SU-DHL-6 (cell line): ENCODE measurements around the gene CD9.

Experiments used
- CTCF ChIP-seq: fragments of 200-600 bp; sonication (generic); IDR thresholded peaks from one replicate; pipeline ENCODE4 v1.5.1; 2017; ENCODE audit warnings: antibody characterized with exemption, mild to moderate bottlenecking, low read length, moderate library complexity; ENCODE audit not compliant: insufficient read depth, poor library complexity, severe bottlenecking
- EZH2phosphoT487 ChIP-seq: fragments of 200-600 bp; sonication (generic), shearing (Covaris generic); conservative IDR thresholded peaks from 2 replicates; pipeline ENCODE4 v1.6.1; 2018; ENCODE audit warnings: mild to moderate bottlenecking, antibody characterized with exemption, low read length, moderate library complexity, mixed read lengths

DNA sequence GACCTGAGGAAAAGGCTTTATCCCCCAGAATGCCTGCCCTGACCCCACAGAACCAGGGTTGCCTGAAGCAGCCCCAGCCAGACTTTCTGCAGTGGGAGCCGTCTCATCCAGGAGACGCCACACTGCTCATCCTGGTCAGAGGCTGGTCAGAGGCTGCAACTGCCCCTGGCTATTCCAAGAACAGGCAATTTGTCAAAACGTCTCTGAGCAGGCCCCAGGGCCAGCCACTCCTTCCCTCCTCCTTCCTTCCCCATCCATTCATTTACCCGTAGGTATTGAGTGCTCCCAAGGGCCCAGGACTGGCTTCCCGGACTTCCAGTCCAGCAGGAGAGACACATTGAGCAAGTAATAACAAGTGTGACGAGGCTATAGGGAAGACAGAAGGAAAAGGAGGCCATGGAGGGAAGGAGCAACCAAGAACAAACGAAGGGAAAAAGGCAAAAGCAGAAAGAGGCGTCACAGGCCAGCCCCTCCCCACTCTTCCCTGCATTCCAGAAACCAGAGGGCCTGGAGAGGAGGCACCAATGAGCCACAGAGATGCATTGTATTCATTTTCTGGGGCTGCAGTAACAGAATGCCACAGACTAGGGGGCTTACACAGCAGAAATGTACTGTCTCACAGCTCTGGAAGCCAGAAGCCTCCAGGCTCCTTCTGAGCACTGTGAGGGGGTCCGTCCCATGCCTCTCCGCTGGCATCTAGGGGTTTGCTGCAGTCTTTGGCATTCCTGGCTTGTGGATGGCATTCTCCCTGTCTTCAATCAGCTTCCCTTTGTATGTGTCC is 21.0 kb upstream of the CD9 start:
- TF ChIP-seq CTCF = no peak
- no peak for TF ChIP-seq EZH2phosphoT487
